ENCODE data around the gene COL26A1. TPM values are rescaled to one million over a fixed set of nuclear protein-coding genes. Genes with fewer than 3 reads are reported as not detected.

Gene COL26A1
- polyA plus RNA-seq, 1 donor (not counting 4 experiments of a cell fraction or from before 2014, with no cell fraction given), result not detected

GRCh38 chr7:101545441-101546190, 182.9 kb downstream of the COL26A1 start:
- no peak for FAIRE-seq

GRCh38 chr7:101546308-101546936, 183.7 kb downstream of the COL26A1 start:
- no peak for FAIRE-seq
- Histone ChIP-seq H3K9me3 (ENCODE audit: control insufficient read depth, low read depth, low read length) (no peaks in the 10 kb centered on the region), H3K36me3 (ENCODE audit: control insufficient read depth in 2 of 2, extremely low read depth in 1 of 2, insufficient read depth in 2 of 2, low read length in 2 of 2) (no peaks in the 10 kb centered on the region), H3K4me2 (ENCODE audit: control insufficient read depth, extremely low read depth, insufficient read depth, low read depth, low read length) (no peak overlapping the region), H3K4me1 (ENCODE audit: control insufficient read depth, extremely low read depth, insufficient read depth, low read length) (no peaks in the 10 kb centered on the region), H3K9me1 (ENCODE audit: control insufficient read depth, extremely low read depth, insufficient read depth, low read length) (no peaks in the 10 kb centered on the region), H3K79me2 (ENCODE audit: control insufficient read depth, insufficient read depth, low read length) (no peaks in the 10 kb centered on the region), H3K27me3 (ENCODE audit: control insufficient read depth, extremely low read depth, insufficient read depth, low read length) (no peaks in the 10 kb centered on the region), H3K27ac (ENCODE audit: control insufficient read depth, insufficient read depth, low read length) (no peak overlapping the region), H2AFZ (ENCODE audit: control insufficient read depth, low read length) (no peak overlapping the region), H3K4me3 (ENCODE audit: control insufficient read depth in 2 of 3, extremely low read depth in 1 of 3, insufficient read depth in 2 of 3, low read depth in 1 of 3, low read length in 3 of 3) (no peak overlapping the region), H4K20me1 (ENCODE audit: control insufficient read depth, extremely low read depth, insufficient read depth, low read length) (no peaks in the 10 kb centered on the region), H3K9ac (ENCODE audit: control insufficient read depth, extremely low read depth, insufficient read depth, low read length) (no peak overlapping the region)
- TF ChIP-seq CTCF (optimal IDR thresholded peaks at IDR 0.05 in 1 of 3, IDR thresholded peaks at IDR 0.05 in 1 of 3, conservative IDR thresholded peaks at IDR 0.05 in 1 of 3; ENCODE audit: extremely low read depth in 1 of 3, insufficient read depth in 2 of 3, low read length in 3 of 3) (no peak), EZH2 (IDR thresholded peaks at IDR 0.05; ENCODE audit: low read length) (no peak)
- dilution Hi-C loops (cut with MboI; ENCODE audit: extremely low pct_ligation_motif_present, low sequenced_read_pairs), result no loop called here
- no peak for DNase-seq (ENCODE audit: low read depth, low spot score)

More at GRCh38 chr7:101545441-101546190, 182.9 kb downstream of the COL26A1 start:
- Histone ChIP-seq H3K4me3 (ENCODE audit: control insufficient read depth in 2 of 3, extremely low read depth in 1 of 3, insufficient read depth in 2 of 3, low read depth in 1 of 3, low read length in 3 of 3) (no peak overlapping the region), H3K4me1 (ENCODE audit: control insufficient read depth, extremely low read depth, insufficient read depth, low read length) (no peaks in the 10 kb centered on the region), H3K79me2 (ENCODE audit: control insufficient read depth, insufficient read depth, low read length) (no peaks in the 10 kb centered on the region), H2AFZ (ENCODE audit: control insufficient read depth, low read length) (no peak overlapping the region), H3K4me2 (ENCODE audit: control insufficient read depth, extremely low read depth, insufficient read depth, low read depth, low read length) (no peak overlapping the region), H3K27ac (ENCODE audit: control insufficient read depth, insufficient read depth, low read length) (no peak overlapping the region), H3K27me3 (ENCODE audit: control insufficient read depth, extremely low read depth, insufficient read depth, low read length) (no peaks in the 10 kb centered on the region), H4K20me1 (ENCODE audit: control insufficient read depth, extremely low read depth, insufficient read depth, low read length) (no peaks in the 10 kb centered on the region), H3K9me1 (ENCODE audit: control insufficient read depth, extremely low read depth, insufficient read depth, low read length) (no peaks in the 10 kb centered on the region), H3K9ac (ENCODE audit: control insufficient read depth, extremely low read depth, insufficient read depth, low read length) (no peak overlapping the region), H3K36me3 (ENCODE audit: control insufficient read depth in 2 of 2, extremely low read depth in 1 of 2, insufficient read depth in 2 of 2, low read length in 2 of 2) (no peaks in the 10 kb centered on the region), H3K9me3 (ENCODE audit: control insufficient read depth, low read depth, low read length) (no peaks in the 10 kb centered on the region)
- dilution Hi-C loops (cut with MboI; ENCODE audit: extremely low pct_ligation_motif_present, low sequenced_read_pairs), result no loop called here
- TF ChIP-seq CTCF (optimal IDR thresholded peaks at IDR 0.05 in 1 of 3, IDR thresholded peaks at IDR 0.05 in 1 of 3, conservative IDR thresholded peaks at IDR 0.05 in 1 of 3; ENCODE audit: extremely low read depth in 1 of 3, insufficient read depth in 2 of 3, low read length in 3 of 3), result no peak
- TF ChIP-seq EZH2 (IDR thresholded peaks at IDR 0.05; ENCODE audit: low read length), result no peak
- DNase-seq (ENCODE audit: low read depth, low spot score), result no peak

Data from keratinocyte (primary cell).